SK-N-MC (cell line): Measurements from ENCODE around the gene LRRC37A3.

Experiments used
- EZH2 ChIP-seq: fragments of 200-600 bp; sonication (generic); IDR thresholded peaks from one replicate; pipeline ENCODE4 v1.6.1; 2017; ENCODE audit warnings: antibody characterized with exemption
- FOXP2 ChIP-seq: optimal IDR thresholded peaks from 2 replicates; pipeline ENCODE3; 2011; ENCODE audit warnings: mild to moderate bottlenecking, moderate library complexity; ENCODE audit not compliant: insufficient read depth; ENCODE audit errors: extremely low read length, control extremely low read depth
- POLR2AphosphoS5 ChIP-seq: IDR thresholded peaks from 2 replicates; pipeline ENCODE4 v1.6.1; 2012; ENCODE audit warnings: mild to moderate bottlenecking, low read depth, low read length, borderline replicate concordance

GRCh38 chr17:64936117-64936516 lies 16.8 kb upstream of the LRRC37A3 start:
- TF ChIP-seq POLR2AphosphoS5 (no peak), EZH2 (no peak), FOXP2 (no peak)
